ENCODE measurements around the gene COL24A1. TPM values are rescaled to one million over a fixed set of nuclear protein-coding genes. Genes with fewer than 3 reads are reported as not detected.

The COL24A1 gene
- total and polyA plus RNA-seq, 2 of the 8 experiments (the other 6 are each of a cell fraction or from before 2014, with no cell fraction given) = 0.23 to 1.1 TPM

DNA sequence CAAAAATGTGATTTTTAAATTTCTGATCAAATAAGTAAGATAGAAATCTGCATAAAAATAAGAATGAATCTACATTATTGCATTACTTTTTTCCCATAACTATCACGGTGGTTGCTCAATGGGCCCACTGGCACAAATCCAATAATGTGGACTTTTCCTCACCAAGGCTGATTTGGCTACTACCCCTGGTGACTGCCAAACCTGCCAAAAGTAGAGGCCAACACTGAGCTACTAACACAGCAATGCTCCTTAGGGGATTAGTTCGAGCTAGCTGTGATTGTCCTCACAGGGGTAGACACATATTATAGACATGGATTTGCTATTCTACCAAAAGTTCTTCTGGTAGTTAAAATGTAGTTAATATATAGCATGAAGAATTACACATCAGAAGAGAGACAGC lies 340.7 kb downstream of the COL24A1 start:
- no peak for DNase-seq (ENCODE audit: low read depth in 1 of 2, low spot score in 2 of 2)
- H2BK120ac ChIP-seq (replicated peaks; ENCODE audit: low read depth, low read length) = no peak overlapping the region
- no peak overlapping the region for H3K4ac ChIP-seq (replicated peaks; ENCODE audit: insufficient read length, low read depth, low read length)
- 92% methylated on average over 2 of the region's 2 CpGs; no CpG with 5 or more reads in 1 of the 2 experiments for WGBS, 2 experiments (ENCODE audit: extremely low coverage in 1 of 2, insufficient coverage in 1 of 2, insufficient read length in 1 of 2, insufficient replicate concordance in 2 of 2, low coverage in 1 of 2, low lambda C conversion rate in 2 of 2, missing lambda C conversion rate in 1 of 2)
- H3K4me1 ChIP-seq (replicated peaks in 1 of 4; ENCODE audit: control insufficient read depth in 3 of 4, insufficient read depth in 4 of 4, low read length in 3 of 4) = peaks cover 0 to 5% (median 0%) of the 10 kb centered on the region in 4 experiments; a peak in 1 of 7 replicates
- no peak overlapping the region for H2BK5ac ChIP-seq (ENCODE audit: low read depth, low read length)
- no peaks in the 10 kb centered on the region for H3K27me3 ChIP-seq (replicated peaks in 1 of 4; ENCODE audit: control insufficient read depth in 3 of 4, extremely low read depth in 1 of 4, insufficient read depth in 3 of 4, low read length in 3 of 4)
- no peaks in the 10 kb centered on the region for H3K79me1 ChIP-seq (ENCODE audit: low read depth, low read length)
- no peaks in the 10 kb centered on the region for H4K20me1 ChIP-seq (replicated peaks in 1 of 2; ENCODE audit: control insufficient read depth in 1 of 2, insufficient read depth in 2 of 2, low read length in 2 of 2)
- no peak overlapping the region for H4K5ac ChIP-seq (ENCODE audit: insufficient read length, low read depth, low read length)
- H3K56ac ChIP-seq (replicated peaks; ENCODE audit: insufficient read length, low read depth, low read length) = no peak overlapping the region
- no peak overlapping the region for H3K23ac ChIP-seq (ENCODE audit: insufficient read length)
- H3K4me2 ChIP-seq (ENCODE audit: insufficient read depth in 1 of 2, low read depth in 2 of 2, low read length in 2 of 2) = no peak overlapping the region
- ChIA-PET POLR2A (ENCODE audit: partially characterized antibody) (no interaction called here), CTCF (ENCODE audit: partially characterized antibody) (no interaction called here)
- no peak overlapping the region for H3K14ac ChIP-seq (ENCODE audit: insufficient read length)
- H2BK12ac ChIP-seq (ENCODE audit: low read depth, low read length) = no peak overlapping the region
- no peak overlapping the region for H2AFZ ChIP-seq (ENCODE audit: low read length)
- no peak overlapping the region for H3K9ac ChIP-seq (replicated peaks in 1 of 4; ENCODE audit: extremely low read depth in 1 of 4, low read depth in 3 of 4, low read length in 3 of 4)
- no peak overlapping the region for H2BK20ac ChIP-seq (ENCODE audit: low read length)
- no peak overlapping the region for H3K27ac ChIP-seq (ENCODE audit: low read depth, low read length)
- no peak overlapping the region for H3K4me3 ChIP-seq (ENCODE audit: extremely low read depth in 1 of 4, insufficient read depth in 2 of 4, low read depth in 3 of 4, low read length in 4 of 4)
- H2AK5ac ChIP-seq (ENCODE audit: low read depth, low read length) = no peak overlapping the region
- no peak overlapping the region for H2BK15ac ChIP-seq (ENCODE audit: low read length)
- H3K36me3 ChIP-seq (ENCODE audit: control insufficient read depth in 2 of 4, insufficient read depth in 4 of 4, low read length in 3 of 4) = no peaks in the 10 kb centered on the region
- no peaks in the 10 kb centered on the region for H3K23me2 ChIP-seq (ENCODE audit: low read depth, low read length)
- no peak overlapping the region for H3K18ac ChIP-seq (ENCODE audit: extremely low read depth, low read length)
- no peak overlapping the region for H4K91ac ChIP-seq (replicated peaks; ENCODE audit: insufficient read length, low read length)
- FAIRE-seq = no peak
- no peaks in the 10 kb centered on the region for H3K9me3 ChIP-seq (ENCODE audit: insufficient read depth in 2 of 2, low read depth in 1 of 2, low read length in 1 of 2)
- H4K8ac ChIP-seq (ENCODE audit: extremely low read depth, insufficient read depth, low read length) = no peak overlapping the region
- no peaks in the 10 kb centered on the region for H3K79me2 ChIP-seq (ENCODE audit: control insufficient read depth in 1 of 2, insufficient read depth in 2 of 2, low read length in 2 of 2)
- TF ChIP-seq ASH2L (IDR thresholded peaks at IDR 0.05; ENCODE audit: low read length) (no peak), RNF2 (IDR thresholded peaks at IDR 0.05; ENCODE audit: borderline replicate concordance, low read depth, low read length, missing control alignments, poor library complexity, severe bottlenecking) (no peak), POLR2AphosphoS5 (IDR thresholded peaks at IDR 0.05; ENCODE audit: low read depth, low read length) (no peak), BACH1 (IDR thresholded peaks at IDR 0.05; ENCODE audit: low read length) (no peak), FOSL1 (IDR thresholded peaks at IDR 0.05; ENCODE audit: insufficient read depth, low read depth, low read length) (no peak), TAF7 (optimal IDR thresholded peaks at IDR 0.05; ENCODE audit: borderline replicate concordance, low read depth, low read length) (no peak), MAFK (IDR thresholded peaks at IDR 0.05; ENCODE audit: low read depth, low read length) (no peak), RXRA (IDR thresholded peaks at IDR 0.05; ENCODE audit: insufficient read depth, low read depth, low read length) (no peak), KDM4A (IDR thresholded peaks at IDR 0.05; ENCODE audit: low read depth, low read length, severe bottlenecking) (no peak), HDAC6 (IDR thresholded peaks at IDR 0.05; ENCODE audit: low read depth, low read length) (no peak)
- TF ChIP-seq, protein P1, sequence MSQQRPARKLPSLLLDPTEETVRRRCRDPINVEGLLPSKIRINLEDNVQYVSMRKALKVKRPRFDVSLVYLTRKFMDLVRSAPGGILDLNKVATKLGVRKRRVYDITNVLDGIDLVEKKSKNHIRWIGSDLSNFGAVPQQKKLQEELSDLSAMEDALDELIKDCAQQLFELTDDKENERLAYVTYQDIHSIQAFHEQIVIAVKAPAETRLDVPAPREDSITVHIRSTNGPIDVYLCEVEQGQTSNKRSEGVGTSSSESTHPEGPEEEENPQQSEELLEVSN (IDR thresholded peaks at IDR 0.05) = no peak

All from H1 (cell line).